Endodermal cell (in vitro differentiated cells): Measurements from ENCODE around the gene SEMA4F. TPM values are rescaled to one million over a fixed set of nuclear protein-coding genes. Genes with fewer than 3 reads are reported as not detected.

ENCODE experiments used
- DNase-seq: peaks from one replicate; pipeline ENCODE4 v3.0.0-alpha.2; 2017
- H3K27ac ChIP-seq: 2 replicates; pipeline ENCODE4 v1.5.1; 2013; ENCODE audit warnings: mild to moderate bottlenecking, low read depth, low read length, moderate library complexity
- H3K27me3 ChIP-seq: 2 replicates; pipeline ENCODE4 v1.6.1; 2013; ENCODE audit warnings: mild to moderate bottlenecking, low read length, moderate library complexity; ENCODE audit not compliant: insufficient read depth, control insufficient read depth, poor library complexity, severe bottlenecking
- H3K36me3 ChIP-seq: 2 replicates; pipeline ENCODE4 v1.7.0; 2013; ENCODE audit warnings: mild to moderate bottlenecking, low read length, moderate library complexity; ENCODE audit not compliant: control insufficient read depth, insufficient read depth
- H3K4me1 ChIP-seq: one replicate; pipeline ENCODE4 v1.7.0; 2013; ENCODE audit warnings: low read length; ENCODE audit not compliant: control insufficient read depth, insufficient read depth
- H3K4me3 ChIP-seq: 2 replicates; pipeline ENCODE4 v1.5.1; 2013; ENCODE audit warnings: mild to moderate bottlenecking, low read length, moderate library complexity
- H3K9ac ChIP-seq: 2 replicates; pipeline ENCODE4 v1.6.1; 2013; ENCODE audit warnings: mild to moderate bottlenecking, low read length, moderate library complexity; ENCODE audit not compliant: poor library complexity, severe bottlenecking; ENCODE audit errors: extremely low read depth
- H3K9me3 ChIP-seq: 2 replicates; pipeline ENCODE4 v1.6.1; 2013; ENCODE audit warnings: mild to moderate bottlenecking, low read length, moderate library complexity; ENCODE audit not compliant: control insufficient read depth
- H3K27ac Mint-ChIP-seq: 2 replicates; pipeline ENCODE4 v1.8.0; 2020; ENCODE audit warnings: mixed read lengths
- H3K27me3 Mint-ChIP-seq: 2 replicates; pipeline ENCODE4 v1.8.0; 2021; ENCODE audit warnings: mild to moderate bottlenecking, mixed read lengths; ENCODE audit not compliant: insufficient read depth
- H3K36me3 Mint-ChIP-seq: 2 replicates; pipeline ENCODE4 v1.8.0; 2020; ENCODE audit warnings: low read depth, mixed read lengths
- H3K4me1 Mint-ChIP-seq: 2 replicates; pipeline ENCODE4 v1.8.0; 2020; ENCODE audit warnings: mixed read lengths
- H3K4me3 Mint-ChIP-seq: 2 replicates; pipeline ENCODE4 v1.8.0; 2020; ENCODE audit warnings: mild to moderate bottlenecking, moderate library complexity, mixed read lengths
- H3K9me3 Mint-ChIP-seq: 2 replicates; pipeline ENCODE4 v1.8.0; 2020; ENCODE audit warnings: mild to moderate bottlenecking, mixed read lengths
- CTCF ChIP-seq: fragments of 200-600 bp; sonication (generic); conservative IDR thresholded peaks from 2 replicates; pipeline ENCODE4 v1.5.0; 2021; ENCODE audit warnings: antibody characterized with exemption, mild to moderate bottlenecking
- WGBS, 2 experiments: methylation state at CpG; one replicate each; pipeline versions ENCODE4 v1.1.5 to v1.1.7; 2013; ENCODE audit warnings: missing lambda C conversion rate in 2 of 2, mixed read lengths in 1 of 2; ENCODE audit not compliant: insufficient coverage in 1 of 2, insufficient read length in 1 of 2; 5-methylcytosine and 5-hydroxymethylcytosine counted together
- total RNA-seq, 2 donors: library from RNA; stranded (reverse); fragmentation: NEBNext Ultra II Directional in 1 of 2; extraction: Animal tissue kit (Norgen Biotek cat#: 25700) in 1 of 2; gene quantifications; 2 replicates in 1 of 2; 3 replicates in 1 of 2; pipeline ENCODE4 v1.2.1, GENCODE V29; 2021

The SEMA4F gene
- total RNA-seq, 2 donors from 2014 or later, result 7.0 to 10.1 TPM

GRCh38 chr2:74715081-74715791 is 61.2 kb downstream of the SEMA4F start:
- DNase-seq, result peak; percentile 96
- no peaks in the 10 kb centered on the region for H3K9me3 ChIP-seq
- peak; percentile 97 for TF ChIP-seq CTCF
- no peaks in the 10 kb centered on the region for H3K36me3 Mint-ChIP-seq
- H3K27me3 ChIP-seq, result peaks cover 30% of the 10 kb centered on the region
- peak overlapping the region; percentile 62 for H3K4me3 Mint-ChIP-seq
- H3K9me3 Mint-ChIP-seq, result peaks cover 1% of the 10 kb centered on the region
- H3K27me3 Mint-ChIP-seq, result peaks cover 15% of the 10 kb centered on the region
- no peak overlapping the region for H3K9ac ChIP-seq
- no peaks in the 10 kb centered on the region for H3K4me1 Mint-ChIP-seq
- H3K27ac Mint-ChIP-seq, result no peak overlapping the region
- H3K4me1 ChIP-seq, result no peaks in the 10 kb centered on the region
- H3K27ac ChIP-seq, result no peak overlapping the region
- 2 to 3% methylated on average over 15 to 56 of the region's 56 CpGs for WGBS, 2 experiments
- peak overlapping the region; percentile 81 for H3K4me3 ChIP-seq
- no peaks in the 10 kb centered on the region for H3K36me3 ChIP-seq

- H3K36me3 ChIP-seq, result no peaks in the 10 kb centered on the region
- Mint-ChIP-seq H3K36me3 (no peaks in the 10 kb centered on the region), H3K9me3 (peaks cover 1% of the 10 kb centered on the region), H3K27me3 (peaks cover 15% of the 10 kb centered on the region), H3K4me1 (no peaks in the 10 kb centered on the region), H3K4me3 (peak overlapping the region; percentile 62), H3K27ac (no peak overlapping the region)
- peak overlapping the region; percentile 81 for H3K4me3 ChIP-seq
- no peak overlapping the region for H3K9ac ChIP-seq
- no peak for DNase-seq
- H3K27ac ChIP-seq, result no peak overlapping the region
- WGBS, 2 experiments, result 85 to 88% methylated on average over 4 to 5 of the region's 6 CpGs
- no peaks in the 10 kb centered on the region for H3K9me3 ChIP-seq
- no peaks in the 10 kb centered on the region for H3K4me1 ChIP-seq
- peaks cover 30% of the 10 kb centered on the region for H3K27me3 ChIP-seq
- TF ChIP-seq CTCF, result no peak
Observed at GRCh38 chr2:74715880-74716279, 61.8 kb downstream of the SEMA4F start.

GRCh38 chr2:74719066-74719465 is 65.0 kb downstream of the SEMA4F start:
- no peak for DNase-seq
- H3K4me1 ChIP-seq, result no peaks in the 10 kb centered on the region
- no peaks in the 10 kb centered on the region for H3K36me3 ChIP-seq
- H3K27ac ChIP-seq, result no peak overlapping the region
- Mint-ChIP-seq H3K27ac (no peak overlapping the region), H3K9me3 (peaks cover 1% of the 10 kb centered on the region), H3K27me3 (peaks cover 16% of the 10 kb centered on the region), H3K4me1 (no peaks in the 10 kb centered on the region), H3K4me3 (no peak overlapping the region), H3K36me3 (no peaks in the 10 kb centered on the region)
- no peak overlapping the region for H3K9ac ChIP-seq
- WGBS, 2 experiments, result 80 to 97% methylated on average over 2 of the region's 2 CpGs
- H3K4me3 ChIP-seq, result no peak overlapping the region
- no peaks in the 10 kb centered on the region for H3K9me3 ChIP-seq
- peaks cover 30% of the 10 kb centered on the region for H3K27me3 ChIP-seq
- TF ChIP-seq CTCF, result no peak
